Superior temporal gyrus (tissue), 1 donor: Measurements from ENCODE around the gene DPH7.
"Not testable (repeated sequence)": the region's sequence is repeated elsewhere in the genome, so short reads cannot be mapped to it uniquely, and the experiment has no call there.

Source experiments
- DNase-seq: peaks from one replicate; pipeline ENCODE4 v3.0.0-alpha.2; 2016; ENCODE audit errors: extremely low spot score

DPH7 gene

DNA sequence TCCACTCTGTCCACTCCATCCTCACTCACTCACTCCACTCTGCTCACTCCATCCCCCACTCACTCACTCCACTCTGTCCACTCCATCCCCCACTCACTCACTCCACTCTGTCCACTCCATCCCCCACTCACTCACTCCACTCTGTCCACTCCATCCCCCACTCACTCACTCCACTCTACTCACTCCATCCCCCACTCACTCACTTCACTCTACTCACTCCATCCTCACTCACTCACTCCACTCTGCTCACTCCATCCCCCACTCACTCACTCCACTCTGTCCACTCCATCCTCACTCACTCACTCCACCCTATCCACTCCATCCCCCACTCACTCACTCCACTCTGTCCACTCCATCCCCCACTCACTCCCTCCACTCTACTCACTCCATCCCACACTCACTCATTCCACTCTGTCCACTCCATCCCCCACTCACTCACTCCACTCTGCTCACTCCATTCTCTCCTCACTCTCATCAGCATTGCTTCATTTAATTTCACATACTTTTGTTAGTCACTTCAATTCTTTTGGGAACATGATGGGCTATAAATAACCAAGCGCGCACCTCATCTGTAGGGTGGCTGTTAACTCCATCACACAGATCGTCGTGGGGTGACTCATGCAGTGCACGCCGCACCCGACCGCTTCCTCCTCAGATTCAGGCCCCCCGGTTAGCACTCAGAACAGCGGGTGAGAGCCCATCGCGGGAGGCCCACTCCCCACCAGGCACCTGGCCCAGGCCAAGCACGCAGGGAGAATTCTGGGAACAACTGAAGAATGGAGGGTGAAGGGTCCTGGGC is 59.9 kb downstream of the DPH7 start:
- DNase-seq, result not testable (repeated sequence)

GRCh38 chr9:137516144-137516917 is 62.4 kb downstream of the DPH7 start:
- DNase-seq, result no peak

GRCh38 chr9:137515338-137515724 is 63.4 kb downstream of the DPH7 start:
- DNase-seq, result no peak

DNA sequence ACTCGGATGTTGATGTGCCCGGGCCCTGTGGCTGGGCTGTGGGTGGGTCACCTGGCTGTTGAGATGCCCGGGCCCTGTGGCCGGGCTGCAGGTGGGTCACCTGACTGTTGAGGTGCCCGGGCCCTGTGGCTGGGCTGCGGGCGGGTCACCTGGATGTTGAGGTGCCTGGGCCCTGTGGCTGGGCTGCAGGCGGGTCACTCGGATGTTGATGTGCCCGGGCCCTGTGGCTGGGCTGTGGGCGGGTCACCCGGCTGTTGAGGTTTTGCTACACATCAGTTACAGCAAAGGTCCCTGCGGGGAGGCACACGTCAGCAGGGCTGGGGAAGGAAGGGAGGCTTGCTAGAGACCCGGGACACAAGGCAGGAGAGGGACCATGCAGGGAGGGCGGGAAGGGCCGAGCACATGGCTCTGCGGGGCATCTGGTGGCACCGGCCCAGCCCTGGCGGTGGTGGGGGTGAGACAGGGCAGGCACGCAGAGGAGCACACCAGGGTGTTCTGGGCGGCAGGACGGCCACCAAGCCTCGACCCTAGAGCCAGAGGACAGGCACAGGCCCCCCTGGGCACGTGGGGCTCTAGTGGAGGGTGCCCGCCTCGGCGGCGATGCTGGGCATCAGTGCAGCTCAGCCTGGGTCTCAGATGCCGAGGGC is 63.9 kb downstream of the DPH7 start:
- no peak for DNase-seq

DNA sequence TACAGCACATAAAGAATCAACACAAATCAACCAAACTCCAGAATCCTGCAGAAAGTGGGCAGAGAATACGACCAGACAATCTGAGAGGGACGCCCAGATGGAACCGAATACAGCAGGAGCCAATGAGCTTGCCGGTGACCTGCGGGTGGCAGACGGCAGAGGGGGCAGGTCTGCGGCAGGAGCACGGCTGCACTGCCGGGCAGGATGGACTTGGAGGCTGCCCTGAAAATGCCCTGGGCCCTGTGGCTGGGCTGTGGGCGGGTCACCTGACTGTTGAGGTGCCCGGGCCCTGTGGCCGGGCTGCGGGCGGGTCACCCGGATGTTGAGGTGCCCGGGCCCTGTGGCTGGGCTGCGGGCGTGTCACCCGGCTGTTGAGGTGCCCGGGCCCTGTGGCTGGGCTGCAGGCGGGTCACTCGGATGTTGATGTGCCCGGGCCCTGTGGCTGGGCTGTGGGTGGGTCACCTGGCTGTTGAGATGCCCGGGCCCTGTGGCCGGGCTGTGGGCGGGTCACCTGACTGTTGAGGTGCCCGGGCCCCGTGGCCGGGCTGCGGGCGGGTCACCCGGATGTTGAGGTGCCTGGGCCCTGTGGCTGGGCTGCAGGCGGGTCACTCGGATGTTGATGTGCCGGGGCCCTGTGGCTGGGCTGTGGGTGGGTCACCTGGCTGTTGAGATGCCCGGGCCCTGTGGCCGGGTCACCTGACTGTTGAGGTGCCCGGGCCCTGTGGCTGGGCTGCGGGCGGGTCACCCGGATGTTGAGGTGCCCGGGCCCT is 64.7 kb downstream of the DPH7 start:
- DNase-seq, result not testable (repeated sequence)

DNA sequence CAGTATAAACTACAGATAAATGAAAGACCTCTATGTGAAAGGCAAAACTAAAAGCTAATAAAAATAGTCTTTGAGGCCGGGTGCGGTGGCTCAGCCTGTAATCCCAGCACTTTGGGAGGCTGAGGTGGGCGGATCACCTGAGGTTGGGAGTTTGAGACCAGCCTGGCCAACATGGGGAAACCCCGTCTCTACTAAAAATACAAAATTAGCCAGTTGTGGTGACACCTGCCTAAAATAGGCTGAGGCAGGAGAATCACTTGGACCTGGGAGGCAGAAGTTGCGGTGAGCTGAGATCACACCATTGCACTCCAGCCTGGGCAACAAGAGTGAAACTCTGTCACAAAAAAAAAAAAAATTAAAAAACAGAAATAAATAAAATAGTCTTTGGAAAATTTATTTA is 65.6 kb downstream of the DPH7 start:
- not testable (repeated sequence) for DNase-seq

GRCh38 chr9:137511758-137512463 is 66.8 kb downstream of the DPH7 start:
- DNase-seq, result no peak

- not testable (repeated sequence) for DNase-seq
Observed at GRCh38 chr9:137511126-137511525, 67.6 kb downstream of the DPH7 start.

DNA sequence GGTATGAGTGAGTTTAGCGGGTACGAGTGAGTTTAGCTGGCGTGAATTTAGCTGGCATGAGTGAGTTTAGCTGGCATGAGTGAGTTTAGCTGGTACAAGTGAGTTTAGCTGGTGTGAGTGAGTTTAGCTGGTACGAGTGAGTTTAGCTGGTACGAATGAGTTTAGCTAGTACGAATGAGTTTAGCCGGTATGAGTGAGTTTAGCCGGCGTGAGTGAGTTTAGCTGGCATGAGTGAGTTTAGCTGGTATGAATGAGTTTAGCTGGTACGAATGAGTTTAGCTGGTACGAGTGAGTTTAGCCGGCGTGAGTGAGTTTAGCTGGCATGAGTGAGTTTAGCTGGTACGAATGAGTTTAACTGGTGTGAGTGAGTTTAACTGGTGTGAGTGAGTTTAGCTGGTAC is 69.5 kb downstream of the DPH7 start:
- no peak for DNase-seq

DNA sequence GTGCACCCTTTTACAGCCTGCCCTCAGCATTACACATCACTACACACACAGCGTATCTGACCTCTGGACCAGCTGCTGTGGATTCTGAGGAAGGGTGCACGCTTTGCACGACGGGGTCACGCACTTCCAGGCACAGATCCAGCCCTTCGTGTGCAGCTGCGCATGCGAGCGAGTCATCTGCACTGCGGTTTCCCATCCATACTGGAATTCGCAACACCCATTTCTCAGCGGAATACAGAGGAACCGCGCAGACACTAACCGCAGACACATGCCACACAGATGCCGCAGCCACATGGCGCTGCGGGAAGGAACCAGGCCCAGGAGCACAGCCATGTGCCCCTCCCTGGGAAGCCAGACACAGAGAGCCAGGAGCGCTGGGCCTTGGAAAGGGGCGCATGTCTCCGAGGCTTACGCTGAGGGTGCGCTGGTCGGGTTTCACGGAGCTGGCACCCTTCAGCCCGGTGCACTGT is 72.0 kb downstream of the DPH7 start:
- DNase-seq, result no peak

GRCh38 chr9:137506274-137506673 is 72.5 kb downstream of the DPH7 start:
- no peak for DNase-seq

DNA sequence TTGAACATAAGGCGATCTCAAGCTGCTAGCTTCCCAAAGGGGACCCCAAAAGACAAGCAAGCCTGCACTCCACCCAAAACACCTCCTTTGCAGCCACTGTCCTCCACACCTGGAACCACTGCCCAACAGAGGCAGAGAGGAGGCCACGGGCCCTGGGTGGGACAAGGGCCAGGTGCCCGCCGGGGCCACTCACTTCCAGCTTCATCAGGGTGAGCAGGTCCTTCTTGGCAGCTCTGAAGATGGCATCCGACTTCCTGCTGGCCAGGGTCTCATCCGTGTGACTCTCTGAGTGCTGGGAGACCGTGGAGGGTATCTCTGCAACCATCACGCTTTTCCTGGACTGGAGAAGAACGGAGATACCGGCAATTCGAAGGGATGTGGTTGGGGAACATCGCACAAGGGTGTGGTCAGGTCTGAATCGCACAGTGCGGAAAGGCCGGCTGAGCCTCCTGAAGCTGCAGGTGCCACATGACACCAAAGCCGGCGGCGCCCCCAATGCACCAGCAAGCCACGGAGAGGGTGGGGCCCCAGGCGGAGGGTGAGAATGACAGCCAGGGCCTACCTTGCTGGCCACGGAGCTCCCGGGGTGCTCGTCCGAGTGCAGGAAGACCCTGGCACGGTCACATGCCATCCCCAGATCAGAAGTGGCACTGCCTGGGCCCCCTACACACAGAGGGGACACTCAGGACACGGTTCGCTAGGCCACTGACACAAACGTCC is 73.1 kb downstream of the DPH7 start:
- DNase-seq, result no peak
